ENCODE results near the gene STXBP6. TPM values are rescaled to one million over a fixed set of nuclear protein-coding genes. Genes with fewer than 3 reads are reported as not detected.

STXBP6 gene
- total RNA-seq, 4 donors from 2014 or later, result 10.7 to 62.8 (median 55.9) TPM

- TF ChIP-seq CTCF (IDR thresholded peaks at IDR 0.05) (no peak), POLR2A (IDR thresholded peaks at IDR 0.05) (no peak)
- no peak overlapping the region for H3K4me3 ChIP-seq
- no peak for DNase-seq
- no peaks in the 10 kb centered on the region for H3K4me1 ChIP-seq
- H3K27me3 ChIP-seq, result no peaks in the 10 kb centered on the region
- H3K27ac ChIP-seq, result no peak overlapping the region
- peaks cover 0 to 6% (median 0%) of the 10 kb centered on the region in 4 donors for H3K9me3 ChIP-seq
- H3K36me3 ChIP-seq, result no peaks in the 10 kb centered on the region
These were observed 161.4 kb downstream of the STXBP6 start for GRCh38 chr14:24888532-24888931.

DNA sequence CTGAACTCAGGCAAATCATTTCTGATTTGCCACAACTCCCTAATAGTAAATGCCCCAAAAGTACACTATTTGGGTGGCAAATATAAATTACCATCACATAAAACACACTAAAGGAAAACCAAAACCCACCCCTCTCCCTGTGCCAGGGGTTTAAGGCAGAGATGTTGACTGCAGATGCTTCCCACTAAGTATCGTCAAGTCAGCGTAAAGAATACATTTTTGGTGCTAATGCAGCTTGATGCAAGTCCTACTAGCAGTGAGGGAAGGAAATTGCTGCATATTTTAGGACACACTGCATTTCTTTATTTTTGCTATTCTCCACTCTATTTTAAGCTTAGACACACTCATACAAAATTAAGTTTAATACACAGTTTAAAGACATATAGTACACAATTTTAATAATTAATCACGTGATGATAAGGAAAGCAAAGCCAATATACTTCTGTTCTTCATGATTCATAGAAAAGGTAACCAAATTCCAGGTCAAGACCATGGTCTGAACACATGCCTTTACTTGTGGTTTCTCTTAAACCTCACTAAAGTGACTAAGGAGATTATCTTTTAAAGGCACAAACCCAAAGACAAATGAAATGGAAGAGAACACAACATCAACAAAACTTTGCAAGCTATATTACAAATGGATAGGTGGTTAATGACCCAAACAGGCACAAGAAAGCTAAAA lies 162.2 kb downstream of the STXBP6 start:
- no peak for DNase-seq
- Histone ChIP-seq H3K36me3 (no peaks in the 10 kb centered on the region), H3K4me1 (no peaks in the 10 kb centered on the region), H3K27ac (no peak overlapping the region), H3K4me3 (no peak overlapping the region), H3K27me3 (no peaks in the 10 kb centered on the region), H3K9me3 (peaks cover 0 to 6% (median 0%) of the 10 kb centered on the region in 4 donors)
- TF ChIP-seq CTCF (IDR thresholded peaks at IDR 0.05) (no peak), POLR2A (IDR thresholded peaks at IDR 0.05) (no peak)

- H3K27me3 ChIP-seq, result no peaks in the 10 kb centered on the region
- no peak for DNase-seq
- no peak overlapping the region for H3K27ac ChIP-seq
- no peak overlapping the region for H3K4me3 ChIP-seq
- TF ChIP-seq POLR2A (IDR thresholded peaks at IDR 0.05) (no peak), CTCF (IDR thresholded peaks at IDR 0.05) (no peak)
- no peaks in the 10 kb centered on the region for H3K36me3 ChIP-seq
- H3K9me3 ChIP-seq, result no peaks in the 10 kb centered on the region
- H3K4me1 ChIP-seq, result no peaks in the 10 kb centered on the region
These were observed 164.5 kb downstream of the STXBP6 start for GRCh38 chr14:24885410-24885913.

GRCh38 chr14:24883576-24883975 lies 166.4 kb downstream of the STXBP6 start:
- no peak for DNase-seq
- Histone ChIP-seq H3K27ac (no peak overlapping the region), H3K9me3 (no peaks in the 10 kb centered on the region), H3K27me3 (no peaks in the 10 kb centered on the region), H3K36me3 (no peaks in the 10 kb centered on the region), H3K4me3 (no peak overlapping the region), H3K4me1 (no peaks in the 10 kb centered on the region)
- TF ChIP-seq POLR2A (IDR thresholded peaks at IDR 0.05) (no peak), CTCF (IDR thresholded peaks at IDR 0.05) (no peak)

- Histone ChIP-seq H3K27ac (no peak overlapping the region), H3K9me3 (no peaks in the 10 kb centered on the region), H3K27me3 (no peaks in the 10 kb centered on the region), H3K4me1 (no peaks in the 10 kb centered on the region), H3K4me3 (no peak overlapping the region), H3K36me3 (no peaks in the 10 kb centered on the region)
- no peak for TF ChIP-seq POLR2A (IDR thresholded peaks at IDR 0.05)
- no peak for TF ChIP-seq CTCF (IDR thresholded peaks at IDR 0.05)
- no peak for DNase-seq
These were observed 168.6 kb downstream of the STXBP6 start for GRCh38 chr14:24881116-24881893.
